CD1c-positive myeloid dendritic cell (primary cell): Measurements from ENCODE around the gene ATAD3A.

ENCODE experiments used
- DNase-seq: peaks from one replicate; pipeline ENCODE4 v3.0.0-alpha.2; 2016; ENCODE audit errors: extremely low spot score

The ATAD3A gene

GRCh38 chr1:1539310-1540089 lies 27.5 kb downstream of the ATAD3A start:
- DNase-seq: no peak

GRCh38 chr1:1540090-1540817 lies 28.3 kb downstream of the ATAD3A start, which contains the start of gene TMEM240:
Gene TMEM240, minus strand, starts transcription at chr1:1540624. Its CDS starts 278 bp downstream, at chr1:1540346.
- DNase-seq: peak; percentile 20

GRCh38 chr1:1540818-1541628 lies 29.1 kb downstream of the ATAD3A start:
- DNase-seq: no peak

GRCh38 chr1:1541956-1542765 lies 30.2 kb downstream of the ATAD3A start:
- no peak for DNase-seq

GRCh38 chr1:1542766-1543705 lies 31.1 kb downstream of the ATAD3A start:
- DNase-seq: no peak

GRCh38 chr1:1543706-1544099 lies 31.7 kb downstream of the ATAD3A start:
- DNase-seq: no peak

GRCh38 chr1:1544544-1544943 lies 32.6 kb downstream of the ATAD3A start:
- DNase-seq: no peak

GRCh38 chr1:1545946-1546737 lies 34.2 kb downstream of the ATAD3A start:
- no peak for DNase-seq

- DNase-seq: no peak
These were observed 35.0 kb downstream of the ATAD3A start for GRCh38 chr1:1547011-1547410.

- no peak for DNase-seq
These were observed 35.5 kb downstream of the ATAD3A start for GRCh38 chr1:1547476-1547875.

- DNase-seq: no peak
These were observed 36.6 kb downstream of the ATAD3A start for GRCh38 chr1:1548591-1548990.

- no peak for DNase-seq
These were observed 38.1 kb downstream of the ATAD3A start for GRCh38 chr1:1550087-1550486.

GRCh38 chr1:1550591-1551432 lies 38.9 kb downstream of the ATAD3A start:
- DNase-seq: no peak

- DNase-seq: no peak
These were observed 39.7 kb downstream of the ATAD3A start for GRCh38 chr1:1551524-1552262.

- DNase-seq: no peak
These were observed 40.3 kb downstream of the ATAD3A start for GRCh38 chr1:1552263-1552639.

GRCh38 chr1:1553821-1554494 lies 42.0 kb downstream of the ATAD3A start:
- no peak for DNase-seq

- DNase-seq: no peak
These were observed 42.6 kb downstream of the ATAD3A start for GRCh38 chr1:1554550-1554925.
